Measurements from ENCODE around the gene PEA15. TPM values are rescaled to one million over a fixed set of nuclear protein-coding genes. Genes with fewer than 3 reads are reported as not detected.

Gene PEA15
- total RNA-seq, 1 donor from 2014 or later = 133 TPM

GRCh38 chr1:160239582-160240299, 34.6 kb downstream of the PEA15 start:
- DNase-seq (ENCODE audit: low spot score) = no peak

GRCh38 chr1:160243767-160244166, 38.6 kb downstream of the PEA15 start:
- DNase-seq (ENCODE audit: low spot score) = no peak

GRCh38 chr1:160244209-160244608, 39.0 kb downstream of the PEA15 start:
- DNase-seq (ENCODE audit: low spot score) = no peak

GRCh38 chr1:160245434-160245833, 40.2 kb downstream of the PEA15 start:
- DNase-seq (ENCODE audit: low spot score) = no peak

GRCh38 chr1:160247053-160247452, 41.9 kb downstream of the PEA15 start:
- DNase-seq (ENCODE audit: low spot score) = no peak

GRCh38 chr1:160251011-160251410, 45.8 kb downstream of the PEA15 start:
- DNase-seq (ENCODE audit: low spot score) = no peak

GRCh38 chr1:160251687-160252526, 46.7 kb downstream of the PEA15 start:
- peak; percentile 74 for DNase-seq (ENCODE audit: low spot score)

GRCh38 chr1:160255781-160256300, 50.7 kb downstream of the PEA15 start:
- no peak for DNase-seq (ENCODE audit: low spot score)

GRCh38 chr1:160256396-160257046, 51.3 kb downstream of the PEA15 start:
- DNase-seq (ENCODE audit: low spot score) = no peak

- DNase-seq (ENCODE audit: low spot score) = no peak
Measured at GRCh38 chr1:160257411-160258015, 52.3 kb downstream of the PEA15 start.

GRCh38 chr1:160258177-160258798, 53.1 kb downstream of the PEA15 start:
- no peak for DNase-seq (ENCODE audit: low spot score)

GRCh38 chr1:160260406-160261382, 55.5 kb downstream of the PEA15 start:
- no peak for DNase-seq (ENCODE audit: low spot score)

GRCh38 chr1:160261556-160261892, 56.3 kb downstream of the PEA15 start:
- peak; percentile 60 for DNase-seq (ENCODE audit: low spot score)

- DNase-seq (ENCODE audit: low spot score) = peak; percentile 98
Measured at GRCh38 chr1:160261893-160262794, 57.0 kb downstream of the PEA15 start, which contains the start of gene DCAF8. DCAF8 (minus strand) TSS chr1:160262549; CDS start chr1:160244008, 18,541 bp downstream.

GRCh38 chr1:160264795-160265307, 59.7 kb downstream of the PEA15 start:
- no peak for DNase-seq (ENCODE audit: low spot score)
